Measurements from ENCODE around the gene ANGPTL5.
A peak's percentile ranks its signal among the peaks of the same experiment; 100 is the strongest.

DNA sequence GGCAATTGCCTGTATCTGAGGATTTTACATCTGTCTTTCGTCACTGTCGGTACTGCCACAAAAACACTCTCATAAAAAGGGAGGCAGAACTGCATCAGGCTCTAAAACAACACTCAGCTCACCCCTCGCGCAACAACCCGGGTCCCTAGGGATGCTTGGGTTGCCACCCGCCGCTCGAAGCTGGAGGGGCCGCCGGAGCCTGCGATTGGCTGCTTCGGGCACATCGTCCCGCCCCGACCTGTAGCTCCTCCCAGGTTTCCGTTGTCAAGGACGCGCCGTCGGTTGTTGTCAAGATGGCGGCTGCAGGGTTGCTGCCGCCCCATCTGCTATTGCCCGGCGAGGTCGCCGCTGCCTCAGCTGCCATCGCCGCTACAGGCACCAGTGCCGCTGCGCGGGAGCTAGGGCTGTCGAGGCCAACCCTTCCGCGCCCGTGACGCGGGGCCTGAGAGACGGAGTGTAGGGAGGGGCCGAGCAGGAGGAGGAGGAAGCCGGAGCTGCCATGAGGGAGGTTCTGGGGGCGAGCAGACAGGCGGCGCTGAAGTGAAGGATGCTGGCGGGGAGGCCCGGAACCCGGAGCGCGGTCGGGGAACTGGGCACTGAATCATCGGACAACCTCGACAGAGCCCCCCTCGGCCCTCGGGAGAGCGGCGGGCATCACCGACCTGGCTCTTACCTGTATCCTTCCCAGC is 1.4 kb downstream of the ANGPTL5 start, which contains the start of gene CEP126:
- peak; percentile 34 to 63 (median 44) for TF ChIP-seq CTCF (IDR thresholded peaks at IDR 0.05)
- no peak for TF ChIP-seq POLR2A (IDR thresholded peaks at IDR 0.05)
